ENCODE measurements around the gene PDE6B.
"Not testable (repeated sequence)": the region's sequence is repeated elsewhere in the genome, so short reads cannot be mapped to it uniquely, and the experiment has no call there.

The PDE6B gene

DNA sequence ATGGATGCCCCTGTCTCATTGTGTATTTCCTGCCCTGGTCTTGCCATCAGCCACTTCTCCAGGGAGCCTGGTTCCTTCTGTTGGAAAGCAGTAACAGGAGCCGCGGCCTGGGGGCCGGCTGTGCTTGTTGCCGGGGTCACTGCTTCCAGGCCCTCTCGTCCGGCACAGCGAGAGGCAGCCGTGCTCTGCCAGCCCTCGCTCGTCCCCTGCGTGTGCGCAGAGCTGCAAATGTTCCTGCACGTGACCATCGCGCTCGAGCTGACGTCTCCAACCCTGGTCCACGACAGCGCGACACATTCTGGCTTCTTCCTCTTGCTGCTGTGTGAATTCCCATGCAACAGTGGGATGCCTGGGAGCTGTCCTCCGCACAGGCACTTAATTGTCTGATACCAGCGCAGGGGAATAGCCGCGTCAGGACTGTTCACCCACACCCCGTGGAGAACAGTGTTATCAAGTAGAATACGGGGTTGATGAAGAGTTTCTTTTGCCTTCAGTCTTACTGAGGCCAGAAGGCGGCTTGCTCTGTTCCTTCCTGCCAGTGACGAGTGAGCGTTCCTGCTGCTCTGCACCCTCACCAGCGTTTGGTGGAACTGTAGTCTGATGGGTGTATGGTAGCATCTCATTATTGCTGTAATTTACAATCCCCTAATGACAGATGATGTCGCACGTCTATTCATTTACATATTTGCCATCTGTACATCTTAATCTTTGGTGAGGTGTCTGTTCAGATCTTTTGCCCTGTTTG is 12.3 kb downstream of the PDE6B start:
- DNase-seq: no peak

DNA sequence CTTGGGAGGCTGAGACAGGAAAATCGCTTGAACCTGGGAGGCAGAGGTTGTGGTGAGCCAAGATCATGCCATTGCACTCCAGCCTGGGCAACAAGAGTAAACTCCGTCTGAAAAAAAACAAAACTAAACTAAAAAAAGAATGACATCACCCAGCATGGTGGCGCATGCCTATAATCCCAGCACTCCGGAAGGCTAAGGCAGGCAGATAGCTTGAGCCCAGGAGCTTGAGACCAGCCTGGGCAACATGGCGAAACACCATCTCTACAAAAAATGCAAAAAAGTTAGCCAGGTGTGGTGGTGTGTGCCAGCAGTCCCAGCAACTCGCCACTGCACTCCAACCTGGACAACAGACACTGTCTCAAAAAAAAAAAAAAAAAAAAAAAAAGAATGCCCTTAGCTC is 17.0 kb downstream of the PDE6B start:
- DNase-seq: not testable (repeated sequence)

DNA sequence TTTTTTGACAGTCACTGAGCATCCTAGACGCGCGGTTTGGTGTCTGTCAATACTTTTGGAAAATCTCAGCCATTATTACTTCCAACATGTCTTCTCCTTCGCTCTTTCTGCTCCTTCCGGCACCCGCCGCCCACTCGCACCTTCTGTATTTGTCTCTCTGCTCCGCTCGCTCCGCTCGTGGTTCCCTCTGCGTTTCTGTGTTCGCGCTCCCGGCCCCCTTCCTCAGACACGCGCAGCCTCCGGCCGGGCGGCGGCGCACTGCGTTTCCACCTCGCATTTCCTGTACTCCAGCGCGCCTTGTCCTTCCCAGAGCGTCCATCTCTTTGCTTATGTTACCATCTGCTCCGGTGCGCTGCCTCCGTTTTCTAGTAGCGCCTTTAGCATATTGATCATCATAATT is 21.1 kb downstream of the PDE6B start:
- no peak for DNase-seq

DNA sequence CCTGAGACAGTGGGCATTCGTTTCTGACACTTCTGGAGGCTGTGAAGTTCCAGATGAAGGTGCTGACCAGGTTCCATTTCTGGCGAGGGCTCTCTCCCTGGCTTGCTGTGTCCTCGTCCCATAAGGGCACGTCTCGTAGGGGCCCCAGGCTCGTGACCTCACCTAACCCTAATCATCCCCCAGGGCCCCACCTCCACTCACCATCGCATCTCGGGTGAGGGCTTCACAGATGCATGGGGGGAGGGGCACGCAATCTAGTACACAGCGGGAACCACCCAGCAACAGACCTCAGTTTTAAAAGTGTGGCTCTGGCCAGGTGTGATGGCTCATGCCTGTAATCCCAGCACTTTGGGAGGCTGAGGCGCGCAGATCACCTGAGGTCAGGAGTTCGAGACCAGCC is 22.1 kb downstream of the PDE6B start:
- no peak for DNase-seq

DNA sequence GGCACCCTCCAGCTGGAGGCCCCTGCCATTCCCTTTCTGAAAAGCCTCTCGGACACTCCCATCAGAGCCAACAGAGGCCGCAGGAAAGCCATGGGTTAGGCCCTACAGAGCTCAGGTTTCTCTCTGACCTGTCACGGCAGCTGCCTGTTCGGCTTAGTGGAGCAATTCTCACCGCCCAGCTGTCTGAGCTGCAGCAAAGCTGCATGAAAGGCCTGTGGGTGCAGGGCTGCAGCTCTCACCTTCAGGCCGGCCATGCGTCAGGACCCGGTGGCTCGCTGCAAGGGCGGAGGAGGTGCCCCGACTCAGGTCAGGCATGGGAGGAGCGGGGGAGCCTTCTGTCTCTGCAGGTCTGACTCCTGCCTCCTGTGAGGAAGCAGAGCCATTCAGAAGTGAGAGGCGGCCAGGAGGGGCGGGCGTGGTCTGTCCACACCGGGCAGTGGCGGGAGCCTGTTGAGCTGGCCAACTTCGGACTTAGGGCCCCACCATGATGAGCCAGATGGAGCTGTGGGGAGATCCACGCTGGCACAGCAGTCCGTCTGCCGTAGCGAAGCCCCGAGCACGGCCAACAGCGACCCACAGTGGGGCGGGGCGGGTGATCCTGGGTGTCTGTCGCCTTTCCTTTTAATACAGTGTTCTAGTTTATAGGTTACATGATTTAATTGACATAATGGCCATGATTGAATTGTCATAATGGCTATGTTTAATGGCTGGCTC is 23.4 kb downstream of the PDE6B start:
- DNase-seq: no peak

DNA sequence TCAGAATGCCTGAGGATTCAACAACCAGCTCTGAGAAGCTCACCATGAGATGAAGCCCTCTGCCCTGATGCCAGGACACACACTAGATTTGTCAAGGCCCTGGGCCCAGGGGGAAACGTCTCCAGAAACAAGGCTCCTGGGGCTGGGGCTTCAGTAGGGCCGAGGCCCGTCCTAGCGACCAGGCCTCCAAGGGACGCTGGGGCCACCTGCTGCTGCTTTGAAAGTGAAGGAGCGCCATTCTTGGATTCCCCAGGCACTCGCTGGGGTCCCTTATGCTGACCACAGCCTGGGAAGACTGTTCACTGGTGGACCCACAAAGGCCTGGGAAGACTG is 23.9 kb downstream of the PDE6B start:
- no peak for DNase-seq

DNA sequence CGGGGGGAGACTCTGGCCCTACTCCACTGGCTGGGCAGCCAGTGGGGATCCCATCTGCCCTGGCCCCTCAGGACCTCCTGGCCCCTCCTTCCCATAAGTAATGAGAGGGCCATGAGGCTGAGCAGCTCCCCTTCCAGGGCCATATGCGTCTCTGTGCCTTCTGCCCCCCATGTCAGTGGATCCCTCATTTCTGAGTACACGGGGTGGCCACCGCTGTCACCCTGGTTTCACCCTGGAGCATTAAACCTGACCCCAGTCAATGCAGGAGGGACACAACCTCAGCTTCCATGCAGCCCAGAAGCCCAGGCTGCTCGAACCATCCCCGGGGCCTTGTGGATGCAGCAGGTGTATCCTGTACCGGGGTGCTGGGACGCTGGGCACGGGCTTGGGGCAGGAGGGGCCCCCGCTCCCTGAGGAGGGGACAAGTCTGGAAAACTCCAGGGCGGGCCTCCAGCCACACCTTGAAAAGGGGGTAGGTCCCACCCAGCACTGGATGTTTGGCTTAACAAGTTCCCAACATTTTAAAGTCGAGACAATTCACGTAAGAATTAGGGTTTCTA is 24.5 kb downstream of the PDE6B start:
- no peak for DNase-seq

DNA sequence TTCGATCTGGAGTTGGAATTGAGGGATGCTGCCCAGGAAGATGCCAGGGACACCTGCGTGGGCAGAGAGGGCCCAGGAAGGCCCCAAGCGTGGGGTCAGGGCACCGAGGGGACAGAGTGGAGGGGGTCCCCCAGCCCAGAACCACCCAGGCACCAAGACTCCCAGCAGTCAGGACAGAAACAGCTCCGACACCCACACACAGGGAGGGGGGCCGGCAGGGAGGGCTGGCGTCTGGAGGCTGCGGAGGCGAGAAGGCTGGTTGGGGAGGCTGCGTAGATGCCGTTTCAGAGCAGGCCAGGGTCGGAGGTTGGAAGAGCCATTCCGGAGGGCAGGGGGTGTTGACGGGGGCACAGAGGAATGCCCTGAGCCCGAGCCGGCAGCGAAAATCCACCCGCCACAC is 25.1 kb downstream of the PDE6B start:
- no peak for DNase-seq

DNA sequence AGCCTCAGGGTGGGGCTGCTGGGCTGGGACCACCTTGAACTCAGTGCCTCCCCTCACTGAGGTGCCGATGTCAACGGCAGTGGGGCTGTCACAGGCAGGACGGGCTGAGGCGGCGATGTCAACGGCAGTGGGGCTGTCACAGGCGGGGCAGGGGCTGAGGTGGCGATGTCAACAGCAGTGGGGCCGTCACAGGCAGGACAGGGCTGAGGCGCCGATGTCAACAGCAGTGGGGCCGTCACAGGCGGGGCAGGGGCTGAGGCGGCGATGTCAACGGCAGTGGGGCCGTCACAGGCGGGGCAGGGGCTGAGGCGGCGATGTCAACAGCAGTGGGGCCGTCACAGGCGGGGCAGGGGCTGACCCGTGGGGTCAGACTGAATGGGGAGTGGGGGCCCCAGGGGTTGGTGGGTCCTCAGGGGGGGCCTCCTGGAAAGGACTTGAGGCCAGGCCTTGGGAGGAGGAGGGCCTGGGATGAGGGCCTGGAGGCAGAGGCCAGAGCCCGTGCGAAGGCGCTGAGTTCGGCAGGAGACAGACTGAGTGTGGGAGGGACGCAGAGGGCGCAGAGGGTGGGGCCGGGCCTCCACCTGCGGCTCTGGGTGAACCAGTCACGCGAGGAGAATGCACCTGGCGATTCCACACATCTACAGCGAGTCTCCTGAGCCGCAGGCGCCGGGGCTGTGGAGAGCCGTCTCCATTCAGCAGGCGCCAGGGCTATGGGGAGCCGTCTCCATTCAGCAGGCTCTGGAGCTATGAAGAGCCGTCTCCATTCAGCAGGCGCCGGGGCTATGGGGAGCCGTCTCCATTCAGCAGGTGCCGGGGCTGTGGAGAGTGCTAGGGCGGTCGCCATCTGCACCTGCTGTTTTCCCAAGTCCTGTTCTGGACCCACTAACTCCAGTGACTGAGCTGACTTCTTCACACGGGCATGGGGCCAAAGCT is 25.8 kb downstream of the PDE6B start:
- peak; percentile 41 for DNase-seq

DNA sequence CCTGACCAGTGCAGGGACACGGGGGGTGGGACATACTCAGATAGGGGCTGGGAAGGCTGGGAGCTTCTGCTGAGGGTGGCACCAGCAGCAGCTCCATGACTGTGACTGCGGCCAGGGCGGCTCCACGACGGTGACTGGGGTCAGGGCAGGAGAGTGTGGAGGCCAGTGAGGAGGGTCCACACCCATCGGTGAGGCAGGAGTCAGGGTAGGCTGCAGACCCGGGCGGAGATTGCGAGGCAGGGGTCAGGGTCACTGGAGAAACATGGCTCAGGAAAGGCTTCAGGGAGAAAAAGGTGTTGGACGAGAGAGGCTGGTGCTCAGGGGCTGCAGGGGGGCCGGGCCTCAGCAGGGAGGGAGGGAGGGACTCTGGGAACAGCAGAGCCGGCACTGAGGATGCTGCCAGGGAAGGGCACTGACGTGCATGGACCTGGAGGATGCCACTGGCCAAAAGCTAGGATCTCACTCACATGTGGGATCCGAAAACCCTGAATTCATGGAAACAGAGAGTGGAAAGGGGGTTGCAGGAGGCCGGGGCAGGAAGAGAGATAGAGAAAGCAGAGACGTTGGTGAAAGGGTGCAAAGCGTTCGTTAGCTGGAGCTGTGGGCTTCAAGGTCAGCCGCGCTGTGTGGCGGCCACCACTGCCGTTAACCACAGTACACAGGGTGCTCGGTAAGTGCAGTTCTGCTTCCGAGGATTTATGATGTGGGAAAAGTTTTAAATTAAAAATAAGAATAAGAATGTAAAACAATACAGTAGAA is 26.7 kb downstream of the PDE6B start:
- no peak for DNase-seq

DNA sequence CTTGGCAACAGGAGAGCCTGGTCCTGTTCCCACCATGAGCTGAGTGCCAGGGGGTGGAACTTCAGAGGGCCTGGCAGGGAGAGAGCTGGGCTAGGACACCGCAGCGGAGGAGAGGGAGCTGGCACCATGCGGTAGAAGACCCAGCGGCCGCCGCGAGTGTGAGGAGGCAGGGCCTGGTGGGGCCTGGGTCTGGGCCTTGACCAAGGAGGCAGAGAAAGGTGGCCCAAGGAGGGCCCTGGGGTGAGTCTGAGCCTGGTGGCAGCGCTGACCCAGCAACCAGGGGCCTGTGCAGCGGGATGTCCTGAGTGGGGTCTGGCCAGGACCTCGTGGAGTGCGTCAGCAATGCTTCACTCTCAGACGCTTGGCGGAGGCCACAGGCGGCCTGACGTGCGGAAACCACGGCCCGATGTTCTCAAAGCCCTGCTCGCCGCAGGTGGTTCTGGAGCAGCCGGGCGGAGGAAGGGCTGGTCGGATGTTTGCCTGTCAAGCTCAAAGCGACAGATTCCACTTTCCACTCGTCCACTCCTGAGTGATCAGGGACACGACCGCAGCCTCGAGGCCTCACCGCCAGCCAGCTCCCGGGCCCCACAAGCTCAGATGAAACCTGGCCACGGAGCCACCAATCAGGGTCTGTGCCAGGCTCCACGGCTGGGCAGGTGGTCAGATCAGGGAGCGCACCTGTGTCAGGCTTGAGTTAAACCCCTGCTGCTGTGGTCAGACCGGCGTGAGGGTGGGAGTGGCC is 27.9 kb downstream of the PDE6B start:
- DNase-seq: no peak

DNA sequence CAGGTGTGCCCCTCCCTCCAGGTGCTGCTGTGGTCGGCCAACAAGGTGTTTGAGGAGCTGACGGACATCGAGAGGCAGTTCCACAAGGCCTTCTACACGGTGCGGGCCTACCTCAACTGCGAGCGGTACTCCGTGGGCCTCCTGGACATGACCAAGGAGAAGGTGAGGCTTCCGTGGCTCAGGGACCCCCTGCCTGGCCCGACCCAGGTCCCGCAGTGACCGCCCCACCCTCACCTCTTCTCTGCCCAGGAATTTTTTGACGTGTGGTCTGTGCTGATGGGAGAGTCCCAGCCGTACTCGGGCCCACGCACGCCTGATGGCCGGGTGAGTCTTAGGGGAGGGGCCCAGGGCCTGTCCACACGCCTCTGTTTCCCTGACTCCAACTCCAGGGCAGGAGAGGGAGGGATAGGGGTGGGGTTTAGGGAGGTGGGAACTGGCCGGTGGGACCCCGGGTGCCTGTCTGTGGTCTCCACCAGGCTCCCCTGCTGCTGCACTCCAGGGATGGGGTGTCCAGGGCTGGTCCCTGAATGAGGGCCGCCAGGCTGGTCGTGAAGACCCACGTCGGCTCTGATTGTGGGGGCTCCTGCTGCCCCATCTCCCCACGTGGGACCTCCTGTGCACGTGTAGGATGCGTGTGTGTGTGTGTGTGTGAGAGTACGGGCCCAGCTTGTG is 28.6 kb downstream of the PDE6B start:
- no peak for DNase-seq

DNA sequence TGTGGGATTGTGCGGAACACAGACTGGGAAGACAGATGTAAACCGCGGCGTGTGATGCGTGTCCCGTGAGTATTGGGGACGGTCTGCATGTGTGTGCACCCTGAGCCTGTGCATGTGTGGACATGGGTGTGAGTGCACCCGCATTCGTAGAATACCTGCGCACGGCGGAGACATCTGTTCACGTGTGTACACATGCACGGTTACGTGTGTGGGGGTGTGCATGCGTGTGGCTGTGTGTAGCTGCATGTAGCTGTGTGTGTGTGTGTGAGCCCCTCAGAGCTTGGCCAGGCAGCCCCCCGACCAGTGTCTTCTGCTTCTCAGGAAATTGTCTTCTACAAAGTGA is 29.1 kb downstream of the PDE6B start:
- no peak for DNase-seq

DNA sequence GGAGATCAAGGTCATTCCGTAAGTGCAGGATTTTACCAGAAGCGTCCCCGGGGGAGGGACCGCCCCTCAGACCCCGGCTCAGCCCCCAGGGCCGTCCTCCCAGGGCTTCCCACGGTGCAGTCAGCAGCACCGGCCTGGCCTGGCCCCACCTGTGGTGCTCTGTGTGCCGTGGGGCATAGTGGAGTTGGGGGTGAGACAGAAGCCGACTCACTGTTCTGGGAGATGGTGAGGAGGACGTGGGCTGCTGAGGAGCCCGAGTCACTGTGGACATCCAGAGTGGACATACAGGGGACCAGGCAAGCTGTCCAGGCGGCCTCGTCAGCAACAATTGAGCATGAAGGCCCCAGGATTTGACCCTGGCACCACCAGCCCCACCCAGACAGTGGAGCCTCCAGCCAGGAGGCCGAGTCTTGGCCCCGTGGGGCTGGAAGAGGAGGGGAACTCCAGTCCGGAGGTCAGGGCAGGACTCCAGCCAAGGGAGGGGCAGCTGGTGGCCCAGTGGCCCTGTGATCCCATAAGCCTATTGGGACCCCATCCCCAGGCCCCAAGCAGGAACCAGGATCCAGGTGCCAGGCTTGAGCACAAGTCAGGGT is 29.6 kb downstream of the PDE6B start:
- no peak for DNase-seq

DNA sequence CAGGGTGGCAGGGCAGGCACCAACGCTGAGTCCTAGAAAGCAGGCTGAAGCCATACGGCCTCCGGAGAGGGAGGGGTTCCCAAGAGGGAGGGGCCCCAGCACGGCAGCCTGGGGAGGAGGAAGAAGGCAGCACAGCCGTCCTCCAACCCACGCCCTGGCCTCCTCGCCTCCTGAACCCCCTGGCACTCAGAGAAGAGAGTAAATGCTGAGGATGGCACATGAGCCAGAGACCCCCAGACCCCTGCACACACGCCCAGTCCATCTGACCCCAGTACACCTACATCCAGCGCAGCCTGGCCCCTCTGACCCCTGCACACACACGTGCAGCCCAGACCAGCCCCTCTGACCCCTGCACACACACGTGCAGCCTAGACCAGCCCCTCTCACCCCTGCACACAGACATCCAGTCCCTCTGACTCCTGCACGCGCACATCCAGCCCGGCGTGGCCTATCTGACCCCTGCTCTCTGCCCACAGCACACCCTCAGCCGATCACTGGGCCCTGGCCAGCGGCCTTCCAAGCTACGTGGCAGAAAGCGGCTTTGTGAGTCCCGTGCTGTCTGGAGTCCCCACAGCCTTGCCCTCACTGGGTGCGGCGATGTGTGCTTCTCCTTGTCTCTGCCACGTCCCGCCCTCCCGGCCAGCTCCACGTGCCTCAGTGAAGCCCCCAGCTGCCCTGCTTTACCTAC is 30.2 kb downstream of the PDE6B start:
- DNase-seq: no peak

DNA sequence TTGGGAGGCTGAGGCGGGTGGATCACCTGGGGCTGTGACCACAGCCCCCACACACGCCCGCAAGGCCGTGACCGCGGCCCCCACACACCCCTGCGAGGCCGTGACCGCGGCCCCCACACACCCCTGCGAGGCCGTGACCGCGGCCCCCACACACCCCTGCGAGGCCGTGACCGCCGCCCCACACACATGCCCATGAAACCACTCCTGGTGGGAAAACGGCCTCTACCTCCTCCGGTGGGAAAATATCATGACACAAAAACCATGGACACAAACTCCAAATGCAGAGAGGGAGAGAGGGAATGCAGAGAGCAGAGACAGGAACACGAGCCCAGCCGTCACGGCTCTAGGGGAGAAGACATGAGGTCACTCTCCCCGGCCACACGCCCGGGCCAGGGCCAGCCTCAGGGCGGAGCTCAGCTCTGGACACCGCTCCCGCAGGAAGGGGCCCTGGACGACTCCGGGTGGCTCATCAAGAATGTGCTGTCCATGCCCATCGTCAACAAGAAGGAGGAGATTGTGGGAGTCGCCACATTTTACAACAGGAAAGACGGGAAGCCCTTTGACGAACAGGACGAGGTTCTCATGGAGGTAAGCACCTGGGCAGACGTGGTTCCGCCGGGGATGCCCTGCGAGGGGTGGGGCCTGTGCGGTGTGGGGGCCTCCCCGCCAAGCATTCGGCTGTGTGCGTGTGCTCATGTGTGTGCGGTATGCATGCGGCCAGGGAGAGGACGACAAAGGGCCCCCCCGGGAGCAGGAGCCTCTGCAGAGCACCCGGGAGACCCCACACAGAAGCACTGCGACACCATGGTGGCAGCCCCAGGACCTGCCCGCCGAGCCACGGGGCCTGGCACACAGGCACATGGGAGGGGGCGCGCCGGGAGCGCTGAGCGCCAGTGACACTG is 31.3 kb downstream of the PDE6B start:
- DNase-seq: no peak

DNA sequence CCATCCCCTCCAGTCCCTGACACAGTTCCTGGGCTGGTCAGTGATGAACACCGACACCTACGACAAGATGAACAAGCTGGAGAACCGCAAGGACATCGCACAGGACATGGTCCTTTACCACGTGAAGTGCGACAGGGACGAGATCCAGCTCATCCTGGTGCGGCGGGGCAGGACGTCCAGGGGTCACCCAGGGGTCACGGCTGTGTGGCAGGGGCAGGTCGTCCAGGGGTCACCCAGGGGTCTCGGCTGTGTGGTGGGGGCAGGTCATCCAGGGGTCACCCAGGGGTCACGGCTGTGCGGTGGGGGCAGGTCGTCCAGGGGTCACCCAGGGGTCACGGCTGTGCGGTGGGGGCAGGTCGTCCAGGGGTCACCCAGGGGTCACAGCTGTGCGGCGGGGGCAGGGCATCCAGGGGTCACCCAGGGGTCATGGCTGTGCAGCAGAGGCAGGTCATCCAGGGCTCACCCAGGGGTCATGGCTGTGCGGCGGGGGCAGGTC is 32.0 kb downstream of the PDE6B start:
- DNase-seq: no peak

DNA sequence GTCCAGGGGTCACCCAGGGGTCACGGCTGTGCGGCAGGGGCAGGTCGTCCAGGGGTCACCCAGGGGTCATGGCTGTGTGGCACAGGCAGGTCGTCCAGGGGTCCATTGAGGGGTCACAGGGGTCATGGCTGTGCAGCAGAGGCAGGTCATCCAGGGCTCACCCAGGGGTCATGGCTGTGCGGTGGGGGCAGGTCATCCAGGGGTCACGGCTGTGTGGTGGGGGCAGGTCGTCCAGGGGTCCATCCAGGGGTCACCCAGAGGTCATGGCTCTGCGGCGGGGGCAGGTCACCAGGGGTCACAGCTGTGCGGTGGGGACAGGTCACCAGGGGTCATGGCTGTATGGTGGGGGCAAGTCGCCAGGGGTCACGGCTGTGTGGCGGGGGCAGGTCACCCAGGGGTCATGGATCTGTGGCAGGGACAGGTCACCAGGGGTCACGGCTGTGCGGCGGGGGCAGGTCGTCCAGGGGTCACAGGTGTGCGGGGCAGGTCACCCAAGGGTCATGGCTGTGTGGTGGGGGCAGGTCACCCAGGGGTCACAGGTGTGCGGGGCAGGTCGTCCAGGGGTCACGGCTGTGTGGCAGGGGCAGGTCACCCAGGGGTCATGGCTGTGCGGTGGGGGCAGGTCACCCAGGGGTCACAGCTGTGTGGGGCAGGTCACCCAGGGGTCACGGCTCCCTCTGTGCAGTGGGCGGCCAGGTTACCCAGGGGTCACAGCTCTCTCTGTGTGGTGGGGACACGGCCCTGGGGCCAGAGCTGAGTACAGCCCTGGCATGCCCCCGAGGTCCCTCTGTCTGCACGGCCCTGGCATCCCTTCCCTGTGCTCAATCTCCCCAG is 32.7 kb downstream of the PDE6B start:
- no peak for DNase-seq
